Endothelial cell of umbilical vein (primary cell): ENCODE results near the gene SLC6A7. TPM values are rescaled to one million over a fixed set of nuclear protein-coding genes. Genes with fewer than 3 reads are reported as not detected.

Experiments
- BruUV-seq: library from RNA; stranded (reverse); fragments of 400-500 nt; replicated peaks from 2 replicates; lab custom pipeline; 2021; lab: Mats Ljungman, UMichigan
- CTCF ChIA-PET: fragments of 300-600, 350-600 bp; sonication (Branson Sonifier 250); formaldehyde crosslinking; loops from one replicate; lab custom pipeline; 2021; ENCODE audit warnings: antibody characterized with exemption, inconsistent platforms; lab: Charles Lee
- POLR2A ChIA-PET: fragments of 300-600, 350-600 bp; sonication (Branson Sonifier 250); formaldehyde crosslinking; loops from one replicate; lab custom pipeline; 2021; ENCODE audit warnings: antibody characterized with exemption, inconsistent platforms; lab: Charles Lee
- DNase-seq: peaks from one replicate; pipeline ENCODE4 v3.0.0-alpha.2; 2011; ENCODE audit warnings: low read depth, low spot score
- FAIRE-seq: peaks from 2 replicates; lab custom pipeline; 2011; peaks lifted over from hg19 to GRCh38; lab: Jason Lieb, UNC
- H2AFZ ChIP-seq: 2 replicates; pipeline ENCODE4 v1.6.0; 2012; ENCODE audit warnings: low read depth, low read length, control low read depth, inconsistent platforms
- H3K27ac ChIP-seq: 2 replicates; pipeline ENCODE4 v1.5.1; 2011; ENCODE audit warnings: low read depth, mild to moderate bottlenecking, control low read depth, low read length, moderate library complexity; ENCODE audit not compliant: insufficient read depth
- H3K27me3 ChIP-seq, 2 experiments: 2 replicates each; pipeline versions ENCODE4 v1.6.0 to v1.6.1; 2011; ENCODE audit warnings: low read length in 2 of 2, mixed read lengths in 1 of 2; ENCODE audit not compliant: control insufficient read depth in 2 of 2, insufficient read depth in 2 of 2
- H3K36me3 ChIP-seq, 2 experiments: 2 replicates in 1 of 2; 3 replicates in 1 of 2; pipeline ENCODE4 v1.5.1; 2011; ENCODE audit warnings: low read length in 2 of 2, mild to moderate bottlenecking in 1 of 2, moderate library complexity in 1 of 2; ENCODE audit not compliant: control insufficient read depth in 2 of 2, insufficient read depth in 2 of 2; ENCODE audit errors: extremely low read depth in 1 of 2
- H3K4me1 ChIP-seq: 3 replicates; pipeline ENCODE4 v1.5.1; 2011; ENCODE audit warnings: mild to moderate bottlenecking, low read length; ENCODE audit not compliant: control insufficient read depth, insufficient read depth; ENCODE audit errors: extremely low read depth
- H3K4me2 ChIP-seq: 2 replicates; pipeline ENCODE4 v1.6.1; 2011; ENCODE audit warnings: low read length, control low read depth, mixed read lengths; ENCODE audit not compliant: insufficient read depth
- H3K4me3 ChIP-seq, 3 experiments: fragments of 200-600 bp in 1 of 3; sonication (generic), shearing (Covaris generic) in 1 of 3; replicated peaks in 1 of 3; 2 replicates each; pipeline ENCODE4 v1.5.1; 2011 to 2016; ENCODE audit warnings: control low read depth in 3 of 3, low read length in 3 of 3, mild to moderate bottlenecking in 2 of 3, inconsistent platforms in 1 of 3, low read depth in 1 of 3, moderate library complexity in 1 of 3; ENCODE audit not compliant: insufficient read depth in 1 of 3
- H3K79me2 ChIP-seq: 2 replicates; pipeline ENCODE4 v1.6.0; 2012; ENCODE audit warnings: low read length, inconsistent platforms; ENCODE audit not compliant: control insufficient read depth, insufficient read depth
- H3K9ac ChIP-seq: replicated peaks from 2 replicates; pipeline ENCODE3; 2011; ENCODE audit warnings: low read length, control low read depth; ENCODE audit not compliant: insufficient read depth; ENCODE audit errors: extremely low read depth
- H3K9me1 ChIP-seq: replicated peaks from 3 replicates; pipeline ENCODE4 v1.6.0; 2011; ENCODE audit warnings: mild to moderate bottlenecking, low read length; ENCODE audit not compliant: control insufficient read depth, insufficient read depth; ENCODE audit errors: extremely low read depth
- H3K9me3 ChIP-seq: replicated peaks from 2 replicates; pipeline ENCODE4 v1.5.1; 2012; ENCODE audit warnings: low read length, inconsistent platforms; ENCODE audit not compliant: control insufficient read depth, insufficient read depth
- H4K20me1 ChIP-seq: replicated peaks from 2 replicates; pipeline ENCODE3; 2011; ENCODE audit warnings: mild to moderate bottlenecking, low read length; ENCODE audit not compliant: control insufficient read depth, insufficient read depth; ENCODE audit errors: extremely low read depth
- EZH2 ChIP-seq: IDR thresholded peaks from 2 replicates; pipeline ENCODE4 v1.6.1; 2012; ENCODE audit warnings: borderline replicate concordance, low read depth, mild to moderate bottlenecking, moderate library complexity, low read length, inconsistent platforms; ENCODE audit not compliant: severe bottlenecking
- FOS ChIP-seq: IDR thresholded peaks from 2 replicates; pipeline ENCODE4 v1.6.1; 2011; ENCODE audit warnings: mild to moderate bottlenecking, low read length, moderate library complexity, borderline replicate concordance; ENCODE audit not compliant: insufficient read depth
- GATA2 ChIP-seq: IDR thresholded peaks from 2 replicates; pipeline ENCODE4 v1.7.0; 2011; ENCODE audit warnings: low read depth, mild to moderate bottlenecking, moderate library complexity, mixed read lengths, low read length; ENCODE audit not compliant: insufficient read length, insufficient read depth
- JUN ChIP-seq: IDR thresholded peaks from 2 replicates; pipeline ENCODE4 v1.6.1; 2011; ENCODE audit warnings: borderline replicate concordance, low read depth; ENCODE audit not compliant: insufficient read length, insufficient read depth
- MYC ChIP-seq: IDR thresholded peaks from one replicate; pipeline ENCODE4 v1.6.1; 2011; ENCODE audit warnings: mild to moderate bottlenecking, low read depth, low read length
- POLR2A ChIP-seq: IDR thresholded peaks from 2 replicates; pipeline ENCODE4 v1.6.1; 2012; ENCODE audit warnings: low read depth, mild to moderate bottlenecking, control low read depth, low read length
- POLR2AphosphoS5 ChIP-seq: IDR thresholded peaks from 2 replicates; pipeline ENCODE4 v1.6.1; 2012; ENCODE audit warnings: low read depth, mild to moderate bottlenecking, control low read depth, low read length, moderate library complexity; ENCODE audit not compliant: insufficient read depth
- dilution Hi-C: fragments of 300-500 bp; cut with MboI; formaldehyde crosslinking; loops from one replicate; pipeline ENCODE4 v1.15.0; 2019; ENCODE audit warnings: low sequenced_read_pairs; ENCODE audit not compliant: extremely low pct_ligation_motif_present
- intact Hi-C: fragments of 100-400 bp; cut with micrococcal nuclease; formaldehyde crosslinking; loops from one replicate; pipeline ENCODE4 v1.10.0; 2022
- polyA plus RNA-seq, 4 experiments: library from polyadenylated mRNA; depleted of rRNA in 3 of 4; stranded (reverse) in 3 of 4; unstranded in 1 of 4; fragments of >200 nt; gene quantifications; 2 replicates each; pipeline versions ENCODE4 v1.2.1 to v1.2.3, GENCODE V29; 2011 to 2012; ENCODE audit warnings: missing spikeins in 1 of 4
- total RNA-seq: library from RNA; stranded (reverse); gene quantifications from 2 replicates; pipeline ENCODE4 v1.2.3, GENCODE V29; 2021
- TF ChIP-seq, protein P1 (sequence below): IDR thresholded peaks from 2 replicates; pipeline ENCODE4 v1.6.1; 2011; ENCODE audit not compliant: insufficient read depth, insufficient read length
- TF ChIP-seq, protein P2 (sequence below), 2 donors: IDR thresholded peaks; 1 replicate in 1 of 2; 2 replicates in 1 of 2; pipeline ENCODE4 v1.5.1; 2011; ENCODE audit warnings: low read length in 2 of 2, mild to moderate bottlenecking in 2 of 2, moderate library complexity in 2 of 2, control low read depth in 1 of 2, inconsistent platforms in 1 of 2, low read depth in 1 of 2; ENCODE audit not compliant: insufficient read depth in 1 of 2; ENCODE audit errors: extremely low read depth in 1 of 2

SLC6A7 gene
- total and polyA plus RNA-seq, 2 donors (not counting 3 experiments of a cell fraction or from before 2014, with no cell fraction given) = not detected

DNA sequence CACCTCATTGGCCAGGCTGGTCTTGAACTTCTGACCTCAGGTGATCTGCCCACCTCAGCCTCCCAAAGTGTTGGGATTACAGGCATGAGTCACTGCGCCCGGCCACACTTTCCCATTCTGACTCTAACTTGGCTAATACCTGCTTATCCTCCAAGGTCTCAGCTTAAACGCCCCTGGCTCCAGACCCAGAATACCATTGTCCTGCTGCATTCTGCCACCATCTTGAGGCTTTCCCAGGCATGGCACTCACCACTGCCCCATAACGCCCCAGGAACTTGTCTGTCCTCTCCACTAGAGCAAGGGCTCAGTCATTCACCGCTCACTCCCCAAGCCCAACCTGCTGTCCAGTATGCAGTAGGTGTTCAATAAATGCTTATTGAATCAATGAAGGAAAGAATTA, 59.9 kb downstream of the SLC6A7 start:
- Histone ChIP-seq H2AFZ (no peak overlapping the region), H3K4me3 (no peak overlapping the region), H3K4me2 (no peak overlapping the region), H3K9me3 (no peaks in the 10 kb centered on the region), H3K79me2 (no peaks in the 10 kb centered on the region), H3K4me1 (no peaks in the 10 kb centered on the region), H3K36me3 (no peaks in the 10 kb centered on the region), H3K9me1 (no peaks in the 10 kb centered on the region), H3K27me3 (no peaks in the 10 kb centered on the region), H3K9ac (no peak overlapping the region), H3K27ac (no peak overlapping the region), H4K20me1 (no peaks in the 10 kb centered on the region)
- CTCF ChIA-PET = no interaction called here
- DNase-seq (no peak), FAIRE-seq (no peak)
- no TSS peak for BruUV-seq
- intact Hi-C loops (no loop called here), dilution Hi-C loops (no loop called here)
- POLR2A ChIA-PET = no interaction called here
- TF ChIP-seq JUN = no peak
- TF ChIP-seq FOS = no peak
- TF ChIP-seq, protein P1, sequence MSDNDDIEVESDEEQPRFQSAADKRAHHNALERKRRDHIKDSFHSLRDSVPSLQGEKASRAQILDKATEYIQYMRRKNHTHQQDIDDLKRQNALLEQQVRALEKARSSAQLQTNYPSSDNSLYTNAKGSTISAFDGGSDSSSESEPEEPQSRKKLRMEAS = no peak
- TF ChIP-seq, protein P2, sequence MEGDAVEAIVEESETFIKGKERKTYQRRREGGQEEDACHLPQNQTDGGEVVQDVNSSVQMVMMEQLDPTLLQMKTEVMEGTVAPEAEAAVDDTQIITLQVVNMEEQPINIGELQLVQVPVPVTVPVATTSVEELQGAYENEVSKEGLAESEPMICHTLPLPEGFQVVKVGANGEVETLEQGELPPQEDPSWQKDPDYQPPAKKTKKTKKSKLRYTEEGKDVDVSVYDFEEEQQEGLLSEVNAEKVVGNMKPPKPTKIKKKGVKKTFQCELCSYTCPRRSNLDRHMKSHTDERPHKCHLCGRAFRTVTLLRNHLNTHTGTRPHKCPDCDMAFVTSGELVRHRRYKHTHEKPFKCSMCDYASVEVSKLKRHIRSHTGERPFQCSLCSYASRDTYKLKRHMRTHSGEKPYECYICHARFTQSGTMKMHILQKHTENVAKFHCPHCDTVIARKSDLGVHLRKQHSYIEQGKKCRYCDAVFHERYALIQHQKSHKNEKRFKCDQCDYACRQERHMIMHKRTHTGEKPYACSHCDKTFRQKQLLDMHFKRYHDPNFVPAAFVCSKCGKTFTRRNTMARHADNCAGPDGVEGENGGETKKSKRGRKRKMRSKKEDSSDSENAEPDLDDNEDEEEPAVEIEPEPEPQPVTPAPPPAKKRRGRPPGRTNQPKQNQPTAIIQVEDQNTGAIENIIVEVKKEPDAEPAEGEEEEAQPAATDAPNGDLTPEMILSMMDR (IDR thresholded peaks at IDR 0.05; ENCODE audit: extremely low read depth in 1 of 2, insufficient read depth in 1 of 2, low read depth in 1 of 2, low read length in 2 of 2) = no peak
- no peak for TF ChIP-seq EZH2
- TF ChIP-seq POLR2AphosphoS5 = no peak
- no peak for TF ChIP-seq MYC
- no peak for TF ChIP-seq POLR2A
- TF ChIP-seq GATA2 = no peak
